Measurements from ENCODE around the gene ADAM8. TPM values are rescaled to one million over a fixed set of nuclear protein-coding genes. Genes with fewer than 3 reads are reported as not detected.

ADAM8 gene
- polyA plus RNA-seq, 1 donor from 2014 or later: 6.4 TPM

DNA sequence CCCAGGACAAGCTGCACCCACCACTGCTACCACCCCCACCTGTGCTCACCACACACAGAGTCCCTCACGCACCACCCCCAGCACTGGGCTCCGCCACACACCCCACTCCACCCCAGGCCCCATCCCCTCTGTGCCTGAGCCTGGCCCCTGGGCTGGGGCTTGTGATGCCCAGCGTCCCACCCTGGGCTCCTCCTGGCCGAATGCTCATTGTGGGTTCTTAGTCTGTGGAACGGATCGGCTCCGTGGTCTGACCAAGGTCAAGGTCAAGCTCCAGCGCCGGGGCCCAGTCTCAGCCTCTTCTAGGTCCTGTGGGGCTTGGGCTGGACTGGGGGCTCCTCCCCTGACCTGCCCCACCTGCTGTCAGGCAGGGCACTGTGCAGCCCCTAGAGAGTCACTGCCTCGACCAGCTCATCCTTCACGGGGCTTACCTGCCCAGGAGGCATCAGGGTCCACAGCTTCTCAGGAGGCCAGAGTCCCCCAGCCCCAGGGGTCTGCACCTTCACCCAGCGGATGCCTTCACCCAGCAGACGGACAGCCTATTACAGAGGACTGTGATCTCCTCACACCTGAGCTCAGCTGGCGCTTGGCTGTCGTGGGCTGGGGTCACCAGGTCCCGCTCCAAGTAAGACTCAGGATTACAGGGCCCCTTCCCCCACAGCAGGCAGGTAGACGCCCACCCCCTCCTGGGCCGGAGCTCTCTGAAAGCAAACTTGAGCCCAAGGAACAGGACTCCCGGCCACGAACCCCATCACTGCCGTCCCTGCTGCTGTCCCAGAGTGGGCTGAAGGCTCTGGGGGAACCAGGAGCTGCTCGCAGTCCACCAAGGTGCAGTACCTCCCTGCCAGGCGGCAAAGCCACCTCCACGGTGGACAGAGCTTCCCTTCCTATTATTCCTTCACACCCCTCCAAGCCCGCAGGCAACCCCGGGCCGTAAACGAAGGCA, 61.9 kb downstream of the ADAM8 start:
- Histone ChIP-seq H3K27me3 (ENCODE audit: insufficient read depth, low read depth, low read length) (no peaks in the 10 kb centered on the region), H2AFZ (ENCODE audit: low read depth, low read length) (no peak overlapping the region), H3F3A (ENCODE audit: insufficient read depth, low read length, poor library complexity, severe bottlenecking) (no peaks in the 10 kb centered on the region), H3K79me2 (replicated peaks; ENCODE audit: insufficient read depth, low read length) (no peaks in the 10 kb centered on the region), H3K9ac (ENCODE audit: low read length) (no peak overlapping the region), H3K9me3 (ENCODE audit: low read length) (no peaks in the 10 kb centered on the region), H4K20me1 (ENCODE audit: insufficient read depth) (no peaks in the 10 kb centered on the region), H3K27ac (ENCODE audit: low read length) (no peak overlapping the region), H3K4me3 (ENCODE audit: low read length) (no peak overlapping the region), H3K36me3 (ENCODE audit: insufficient read depth, low read length) (no peaks in the 10 kb centered on the region), H3K9me2 (ENCODE audit: insufficient read depth, low read length) (no peaks in the 10 kb centered on the region), H3K4me2 (ENCODE audit: low read length) (no peak overlapping the region)
- no peak for TF ChIP-seq RAD21 (conservative IDR thresholded peaks at IDR 0.05)
- TF ChIP-seq, protein P1, sequence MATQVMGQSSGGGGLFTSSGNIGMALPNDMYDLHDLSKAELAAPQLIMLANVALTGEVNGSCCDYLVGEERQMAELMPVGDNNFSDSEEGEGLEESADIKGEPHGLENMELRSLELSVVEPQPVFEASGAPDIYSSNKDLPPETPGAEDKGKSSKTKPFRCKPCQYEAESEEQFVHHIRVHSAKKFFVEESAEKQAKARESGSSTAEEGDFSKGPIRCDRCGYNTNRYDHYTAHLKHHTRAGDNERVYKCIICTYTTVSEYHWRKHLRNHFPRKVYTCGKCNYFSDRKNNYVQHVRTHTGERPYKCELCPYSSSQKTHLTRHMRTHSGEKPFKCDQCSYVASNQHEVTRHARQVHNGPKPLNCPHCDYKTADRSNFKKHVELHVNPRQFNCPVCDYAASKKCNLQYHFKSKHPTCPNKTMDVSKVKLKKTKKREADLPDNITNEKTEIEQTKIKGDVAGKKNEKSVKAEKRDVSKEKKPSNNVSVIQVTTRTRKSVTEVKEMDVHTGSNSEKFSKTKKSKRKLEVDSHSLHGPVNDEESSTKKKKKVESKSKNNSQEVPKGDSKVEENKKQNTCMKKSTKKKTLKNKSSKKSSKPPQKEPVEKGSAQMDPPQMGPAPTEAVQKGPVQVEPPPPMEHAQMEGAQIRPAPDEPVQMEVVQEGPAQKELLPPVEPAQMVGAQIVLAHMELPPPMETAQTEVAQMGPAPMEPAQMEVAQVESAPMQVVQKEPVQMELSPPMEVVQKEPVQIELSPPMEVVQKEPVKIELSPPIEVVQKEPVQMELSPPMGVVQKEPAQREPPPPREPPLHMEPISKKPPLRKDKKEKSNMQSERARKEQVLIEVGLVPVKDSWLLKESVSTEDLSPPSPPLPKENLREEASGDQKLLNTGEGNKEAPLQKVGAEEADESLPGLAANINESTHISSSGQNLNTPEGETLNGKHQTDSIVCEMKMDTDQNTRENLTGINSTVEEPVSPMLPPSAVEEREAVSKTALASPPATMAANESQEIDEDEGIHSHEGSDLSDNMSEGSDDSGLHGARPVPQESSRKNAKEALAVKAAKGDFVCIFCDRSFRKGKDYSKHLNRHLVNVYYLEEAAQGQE (IDR thresholded peaks at IDR 0.05; ENCODE audit: borderline replicate concordance): no peak
- TF ChIP-seq SMC3 (conservative IDR thresholded peaks at IDR 0.05; ENCODE audit: poor library complexity): no peak
- no peak for TF ChIP-seq EZH2 (IDR thresholded peaks at IDR 0.05; ENCODE audit: borderline replicate concordance, insufficient read depth, low read length, poor library complexity, severe bottlenecking)
- no peak for TF ChIP-seq POLR2AphosphoS5 (IDR thresholded peaks at IDR 0.05)
- no peak for TF ChIP-seq MXI1 (conservative IDR thresholded peaks at IDR 0.05; ENCODE audit: poor library complexity, severe bottlenecking)
- no peak for TF ChIP-seq CTCF (IDR thresholded peaks at IDR 0.05; ENCODE audit: poor library complexity, severe bottlenecking)
- no peak for TF ChIP-seq TAF1 (IDR thresholded peaks at IDR 0.05; ENCODE audit: low read depth)
- TF ChIP-seq EP300 (conservative IDR thresholded peaks at IDR 0.05; ENCODE audit: poor library complexity, severe bottlenecking): no peak

DNA sequence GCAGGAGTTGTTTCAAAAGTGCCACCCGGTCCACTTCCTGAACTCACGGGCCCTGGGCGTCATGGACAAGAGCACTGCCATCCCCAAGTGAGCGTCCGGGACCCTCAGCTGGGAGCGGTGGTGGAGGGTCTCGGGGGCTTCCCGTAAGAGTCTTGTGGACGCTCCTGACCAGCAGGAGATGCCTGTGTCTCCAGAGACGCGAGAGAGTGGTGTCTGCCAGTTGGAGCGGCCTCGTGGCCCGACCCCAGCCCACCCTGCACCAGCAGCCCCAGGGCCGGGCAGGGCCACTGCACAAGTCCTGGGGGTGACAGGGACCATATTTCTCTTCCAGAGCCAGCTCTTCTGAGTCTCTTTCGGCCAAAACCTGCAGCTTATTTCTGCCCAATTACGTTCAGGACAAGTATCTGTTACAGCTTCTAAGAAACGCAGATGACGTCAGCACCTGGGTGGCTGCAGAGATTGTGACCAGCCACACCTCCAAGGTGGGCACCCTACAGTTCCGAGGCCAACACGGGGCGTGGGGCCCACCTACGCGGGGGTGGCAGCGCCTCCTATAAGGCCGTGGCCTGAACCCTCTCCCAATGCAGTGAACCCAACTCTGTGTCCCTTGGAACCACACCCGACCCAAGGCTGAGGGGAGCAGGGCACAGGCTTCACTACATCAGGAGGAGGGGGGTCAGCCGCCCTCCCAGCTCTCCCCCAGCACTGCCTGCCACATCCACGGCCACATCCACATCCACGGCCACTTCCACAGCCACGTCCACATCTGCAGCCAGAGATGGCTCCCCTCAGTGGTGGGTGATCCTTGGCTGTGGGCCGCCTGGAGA, 62.8 kb downstream of the ADAM8 start:
- TF ChIP-seq POLR2AphosphoS5 (IDR thresholded peaks at IDR 0.05) (no peak), SMC3 (conservative IDR thresholded peaks at IDR 0.05; ENCODE audit: poor library complexity) (no peak), MXI1 (conservative IDR thresholded peaks at IDR 0.05; ENCODE audit: poor library complexity, severe bottlenecking) (no peak), CTCF (IDR thresholded peaks at IDR 0.05; ENCODE audit: poor library complexity, severe bottlenecking) (no peak), EP300 (conservative IDR thresholded peaks at IDR 0.05; ENCODE audit: poor library complexity, severe bottlenecking) (no peak), TAF1 (IDR thresholded peaks at IDR 0.05; ENCODE audit: low read depth) (no peak), EZH2 (IDR thresholded peaks at IDR 0.05; ENCODE audit: borderline replicate concordance, insufficient read depth, low read length, poor library complexity, severe bottlenecking) (no peak)
- TF ChIP-seq, protein P1 (IDR thresholded peaks at IDR 0.05; ENCODE audit: borderline replicate concordance): no peak
- Histone ChIP-seq H3K4me2 (ENCODE audit: low read length) (no peak overlapping the region), H3K27me3 (ENCODE audit: insufficient read depth, low read depth, low read length) (no peaks in the 10 kb centered on the region), H3F3A (ENCODE audit: insufficient read depth, low read length, poor library complexity, severe bottlenecking) (no peaks in the 10 kb centered on the region), H3K9me3 (ENCODE audit: low read length) (no peaks in the 10 kb centered on the region), H3K27ac (ENCODE audit: low read length) (no peak overlapping the region), H3K4me3 (ENCODE audit: low read length) (no peak overlapping the region), H3K36me3 (ENCODE audit: insufficient read depth, low read length) (no peaks in the 10 kb centered on the region), H3K9ac (ENCODE audit: low read length) (no peak overlapping the region), H3K79me2 (replicated peaks; ENCODE audit: insufficient read depth, low read length) (no peaks in the 10 kb centered on the region), H2AFZ (ENCODE audit: low read depth, low read length) (no peak overlapping the region), H4K20me1 (ENCODE audit: insufficient read depth) (no peaks in the 10 kb centered on the region), H3K9me2 (ENCODE audit: insufficient read depth, low read length) (no peaks in the 10 kb centered on the region)
